ENCODE data around the gene EHMT1.

EHMT1 gene

GRCh38 chr9:137646341-137646740 lies 27.5 kb downstream of the EHMT1 start:
- no peak for DNase-seq (ENCODE audit: extremely low read depth, low read depth)
- no peak overlapping the region for H3K4me3 ChIP-seq (replicated peaks; ENCODE audit: low read depth, low read length)
- TF ChIP-seq CTCF (IDR thresholded peaks at IDR 0.05; ENCODE audit: low read depth, low read length, missing control alignments), result no peak

- no peak for DNase-seq (ENCODE audit: extremely low read depth, low read depth)
- no peak overlapping the region for H3K4me3 ChIP-seq (replicated peaks; ENCODE audit: low read depth, low read length)
These were observed 28.4 kb downstream of the EHMT1 start for GRCh38 chr9:137647096-137647714.

GRCh38 chr9:137648396-137648795 lies 29.6 kb downstream of the EHMT1 start:
- H3K4me3 ChIP-seq (replicated peaks; ENCODE audit: low read depth, low read length), result no peak overlapping the region
- no peak for DNase-seq (ENCODE audit: extremely low read depth, low read depth)
- no peak for TF ChIP-seq CTCF (IDR thresholded peaks at IDR 0.05; ENCODE audit: low read depth, low read length, missing control alignments)

More at GRCh38 chr9:137647096-137647714, 28.4 kb downstream of the EHMT1 start:
- TF ChIP-seq CTCF (IDR thresholded peaks at IDR 0.05; ENCODE audit: low read depth, low read length, missing control alignments), result no peak

DNA sequence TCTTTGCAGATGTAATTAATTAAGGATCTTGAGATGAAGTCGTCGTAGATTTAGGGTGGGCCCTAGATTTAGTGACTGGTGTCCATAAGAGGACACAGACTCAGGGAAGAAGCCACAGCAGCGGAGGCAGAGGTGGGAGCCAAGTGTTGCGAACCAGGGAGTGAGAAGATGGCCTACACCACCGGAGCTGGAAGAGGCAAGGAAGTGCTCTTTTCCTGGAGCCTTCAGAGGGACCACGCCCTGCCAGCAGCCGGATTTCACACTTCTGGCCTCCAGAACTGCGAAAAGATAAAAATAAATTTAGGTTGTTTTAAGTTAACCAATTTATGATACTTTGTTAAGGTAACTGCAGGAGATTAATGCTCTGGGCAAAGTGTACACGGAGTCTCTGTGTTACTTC lies 30.7 kb downstream of the EHMT1 start:
- DNase-seq (ENCODE audit: extremely low read depth, low read depth), result no peak
- no peak overlapping the region for H3K4me3 ChIP-seq (replicated peaks; ENCODE audit: low read depth, low read length)
- no peak for TF ChIP-seq CTCF (IDR thresholded peaks at IDR 0.05; ENCODE audit: low read depth, low read length, missing control alignments)

DNA sequence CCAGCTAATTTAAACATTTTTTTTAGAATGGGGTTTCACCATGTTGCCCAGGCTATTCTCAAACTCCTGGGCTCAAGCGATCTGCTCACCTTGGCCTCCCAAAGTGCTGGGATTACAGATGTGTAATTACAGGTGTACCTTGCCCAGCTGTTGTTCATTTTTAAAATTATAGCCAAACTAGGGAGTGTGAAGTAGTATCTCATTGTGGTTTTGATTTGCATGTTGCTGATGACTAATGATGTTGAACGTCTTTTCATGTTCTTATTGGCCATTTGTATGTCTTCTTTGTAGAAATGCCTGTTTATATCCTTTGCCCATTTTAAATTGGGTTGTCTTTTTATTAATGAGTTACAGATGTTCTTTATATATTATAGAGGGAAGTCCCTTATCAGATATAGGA lies 31.5 kb downstream of the EHMT1 start:
- DNase-seq (ENCODE audit: extremely low read depth, low read depth), result no peak
- TF ChIP-seq CTCF (IDR thresholded peaks at IDR 0.05; ENCODE audit: low read depth, low read length, missing control alignments), result no peak
- H3K4me3 ChIP-seq (replicated peaks; ENCODE audit: low read depth, low read length), result no peak overlapping the region

DNA sequence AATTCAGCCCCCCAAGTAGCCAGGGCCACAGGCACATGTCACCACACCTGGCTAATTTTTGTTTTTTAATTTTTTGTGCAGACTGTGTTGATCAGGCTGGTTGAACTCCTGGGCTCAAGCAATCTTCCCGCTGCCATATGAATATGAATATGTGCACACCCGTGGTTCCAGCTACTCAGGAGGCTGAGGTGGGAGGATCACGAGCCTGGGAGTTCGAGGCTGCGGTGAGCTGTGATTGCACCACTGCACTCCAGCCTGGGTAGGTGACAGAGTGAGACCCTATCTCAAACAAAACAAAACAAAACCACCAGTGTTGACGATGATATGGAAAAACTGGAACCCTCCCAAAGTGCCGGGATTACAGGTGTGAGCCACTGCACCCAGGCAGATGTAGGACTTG lies 32.0 kb downstream of the EHMT1 start:
- no peak overlapping the region for H3K4me3 ChIP-seq (replicated peaks; ENCODE audit: low read depth, low read length)
- no peak for TF ChIP-seq CTCF (IDR thresholded peaks at IDR 0.05; ENCODE audit: low read depth, low read length, missing control alignments)

GRCh38 chr9:137656416-137656815 lies 37.6 kb downstream of the EHMT1 start:
- no peak for DNase-seq (ENCODE audit: extremely low read depth, low read depth)
- no peak overlapping the region for H3K4me3 ChIP-seq (replicated peaks; ENCODE audit: low read depth, low read length)
- no peak for TF ChIP-seq CTCF (IDR thresholded peaks at IDR 0.05; ENCODE audit: low read depth, low read length, missing control alignments)

More for the DNA sequence above, 32.0 kb downstream of the EHMT1 start:
- DNase-seq (ENCODE audit: extremely low read depth, low read depth), result no peak

Measured in HFF-Myc (cell line).